ENCODE results near the gene MAFF.
"Not testable (repeated sequence)": the region's sequence is repeated elsewhere in the genome, so short reads cannot be mapped to it uniquely, and the experiment has no call there.

GRCh38 chr22:38177571-38177925 lies 24.2 kb upstream of the MAFF start:
- TF ChIP-seq CTCF (IDR thresholded peaks at IDR 0.05); POLR2AphosphoS5 (IDR thresholded peaks at IDR 0.05; ENCODE audit: low read depth, low read length); TCF7L2 (IDR thresholded peaks at IDR 0.05; ENCODE audit: low read depth, low read length); REST (IDR thresholded peaks at IDR 0.05; ENCODE audit: insufficient read depth in 1 of 2, low read depth in 2 of 2, low read length in 1 of 2): not testable (repeated sequence)

Measured in Panc1 (cell line).